Activated T-helper 17 cell treated with anti-CD3 and anti-CD28 coated beads, Interleukin-2, amount 50 U/mL, for 72 hours (primary cell): ENCODE data around the gene SPRN. TPM values are rescaled to one million over a fixed set of nuclear protein-coding genes. Genes with fewer than 3 reads are reported as not detected.
"Not testable (repeated sequence)": the region's sequence is repeated elsewhere in the genome, so short reads cannot be mapped to it uniquely, and the experiment has no call there.

Experiments used
- ATAC-seq: fragments of 150-1000 bp; cut with Tn5 transposase; replicated peaks from 2 replicates; pipeline ENCODE4 v1.10.0; 2021; ENCODE audit warnings: mild to moderate bottlenecking, moderate library complexity
- H3K27ac Mint-ChIP-seq: one replicate; pipeline ENCODE4 v1.8.0; 2022; ENCODE audit warnings: mixed read lengths
- H3K27me3 Mint-ChIP-seq: one replicate; pipeline ENCODE4 v1.8.0; 2022; ENCODE audit warnings: mixed read lengths
- H3K36me3 Mint-ChIP-seq: one replicate; pipeline ENCODE4 v1.8.0; 2022; ENCODE audit warnings: low read depth, mild to moderate bottlenecking, mixed read lengths
- H3K4me1 Mint-ChIP-seq: one replicate; pipeline ENCODE4 v1.8.0; 2022; ENCODE audit warnings: mixed read lengths
- H3K4me3 Mint-ChIP-seq: one replicate; pipeline ENCODE4 v1.8.0; 2022; ENCODE audit warnings: mild to moderate bottlenecking, mixed read lengths
- H3K9me3 Mint-ChIP-seq: one replicate; pipeline ENCODE4 v1.8.0; 2022; ENCODE audit warnings: mixed read lengths
- total RNA-seq, 2 donors: library from RNA; stranded (reverse); gene quantifications; one replicate each; pipeline ENCODE4 v1.2.3, GENCODE V29; 2022

Gene SPRN
- total RNA-seq, 2 donors from 2014 or later = not detected

GRCh38 chr10:133414401-133414800 lies 10.0 kb downstream of the SPRN start:
- not testable (repeated sequence) for H3K27ac Mint-ChIP-seq, ATAC-seq, H3K9me3 Mint-ChIP-seq, H3K4me3 Mint-ChIP-seq, H3K27me3 Mint-ChIP-seq, H3K4me1 Mint-ChIP-seq
- H3K36me3 Mint-ChIP-seq = peaks cover 83% of the 10 kb centered on the region

- Mint-ChIP-seq H3K9me3 (peaks cover 6% of the 10 kb centered on the region), H3K27me3 (no peaks in the 10 kb centered on the region), H3K4me1 (peaks cover 14% of the 10 kb centered on the region), H3K36me3 (peaks cover 90% of the 10 kb centered on the region), H3K27ac (no peak overlapping the region), H3K4me3 (no peak overlapping the region)
- ATAC-seq = no peak
Observed at GRCh38 chr10:133412381-133412711, 12.1 kb downstream of the SPRN start.

- Mint-ChIP-seq H3K9me3 (peaks cover 6% of the 10 kb centered on the region), H3K27me3 (no peaks in the 10 kb centered on the region)
- ATAC-seq = no peak
Observed at GRCh38 chr10:133411523-133412380, 12.7 kb downstream of the SPRN start.

GRCh38 chr10:133405844-133406527 lies 18.4 kb downstream of the SPRN start:
- ATAC-seq = peak; percentile 60
- H3K27me3 Mint-ChIP-seq = no peaks in the 10 kb centered on the region
- H3K4me3 Mint-ChIP-seq = peak overlapping the region; percentile 19
- peaks cover 29% of the 10 kb centered on the region for H3K4me1 Mint-ChIP-seq
- H3K36me3 Mint-ChIP-seq = peaks cover 97% of the 10 kb centered on the region
- no peaks in the 10 kb centered on the region for H3K9me3 Mint-ChIP-seq
- H3K27ac Mint-ChIP-seq = peak overlapping the region; percentile 2

More at GRCh38 chr10:133411523-133412380, 12.7 kb downstream of the SPRN start:
- peaks cover 18% of the 10 kb centered on the region for H3K4me1 Mint-ChIP-seq
- H3K27ac Mint-ChIP-seq = no peak overlapping the region
- peaks cover 96% of the 10 kb centered on the region for H3K36me3 Mint-ChIP-seq
- no peak overlapping the region for H3K4me3 Mint-ChIP-seq

GRCh38 chr10:133405272-133405671 lies 19.2 kb downstream of the SPRN start:
- Mint-ChIP-seq H3K36me3 (peaks cover 97% of the 10 kb centered on the region), H3K4me1 (peaks cover 29% of the 10 kb centered on the region), H3K9me3 (no peaks in the 10 kb centered on the region), H3K27me3 (no peaks in the 10 kb centered on the region), H3K27ac (peak overlapping the region; percentile 2), H3K4me3 (peak overlapping the region; percentile 19)
- ATAC-seq = no peak

- Mint-ChIP-seq H3K4me1 (peaks cover 25% of the 10 kb centered on the region), H3K27me3 (no peaks in the 10 kb centered on the region), H3K36me3 (peaks cover 97% of the 10 kb centered on the region), H3K4me3 (no peak overlapping the region), H3K27ac (no peak overlapping the region), H3K9me3 (no peaks in the 10 kb centered on the region)
- ATAC-seq = no peak
Observed at GRCh38 chr10:133403784-133404183, 20.6 kb downstream of the SPRN start.

- H3K4me1 Mint-ChIP-seq = peaks cover 20% of the 10 kb centered on the region
- no peaks in the 10 kb centered on the region for H3K9me3 Mint-ChIP-seq
- H3K4me3 Mint-ChIP-seq = no peak overlapping the region
- H3K27me3 Mint-ChIP-seq = no peaks in the 10 kb centered on the region
- no peak overlapping the region for H3K27ac Mint-ChIP-seq
- no peak for ATAC-seq
- peaks cover 97% of the 10 kb centered on the region for H3K36me3 Mint-ChIP-seq
Observed at GRCh38 chr10:133403359-133403758, 21.1 kb downstream of the SPRN start.

- ATAC-seq = no peak
- Mint-ChIP-seq H3K27me3 (no peaks in the 10 kb centered on the region), H3K9me3 (no peaks in the 10 kb centered on the region), H3K4me1 (peaks cover 19% of the 10 kb centered on the region), H3K4me3 (no peak overlapping the region), H3K27ac (peak overlapping the region; percentile 52), H3K36me3 (peaks cover 97% of the 10 kb centered on the region)
Observed at GRCh38 chr10:133401981-133402725, 22.3 kb downstream of the SPRN start.

- H3K36me3 Mint-ChIP-seq = peaks cover 97% of the 10 kb centered on the region
- H3K27ac Mint-ChIP-seq = peak overlapping the region; percentile 29
- H3K27me3 Mint-ChIP-seq = no peaks in the 10 kb centered on the region
- peak overlapping the region; percentile 55 for H3K4me3 Mint-ChIP-seq
- H3K4me1 Mint-ChIP-seq = peaks cover 16% of the 10 kb centered on the region
- H3K9me3 Mint-ChIP-seq = no peaks in the 10 kb centered on the region
- ATAC-seq = no peak
Observed at GRCh38 chr10:133401500-133401899, 22.9 kb downstream of the SPRN start.

- H3K4me1 Mint-ChIP-seq = peaks cover 12% of the 10 kb centered on the region
- no peaks in the 10 kb centered on the region for H3K9me3 Mint-ChIP-seq
- H3K27ac Mint-ChIP-seq = peak overlapping the region; percentile 29
- H3K27me3 Mint-ChIP-seq = no peaks in the 10 kb centered on the region
- peak; percentile 78 for ATAC-seq
- peaks cover 99% of the 10 kb centered on the region for H3K36me3 Mint-ChIP-seq
- peak overlapping the region; percentile 55 for H3K4me3 Mint-ChIP-seq
Observed at GRCh38 chr10:133400624-133401424, 23.6 kb downstream of the SPRN start.

- H3K36me3 Mint-ChIP-seq = peaks cover 89% of the 10 kb centered on the region
- H3K9me3 Mint-ChIP-seq = no peaks in the 10 kb centered on the region
- no peak overlapping the region for H3K4me3 Mint-ChIP-seq
- no peaks in the 10 kb centered on the region for H3K27me3 Mint-ChIP-seq
- H3K4me1 Mint-ChIP-seq = peaks cover 7% of the 10 kb centered on the region
- no peak for ATAC-seq
- no peak overlapping the region for H3K27ac Mint-ChIP-seq
Observed at GRCh38 chr10:133399123-133399601, 25.3 kb downstream of the SPRN start.

- H3K27ac Mint-ChIP-seq = no peak overlapping the region
- H3K9me3 Mint-ChIP-seq = no peaks in the 10 kb centered on the region
- peaks cover 7% of the 10 kb centered on the region for H3K4me1 Mint-ChIP-seq
- H3K36me3 Mint-ChIP-seq = peaks cover 77% of the 10 kb centered on the region
- ATAC-seq = no peak
- no peaks in the 10 kb centered on the region for H3K27me3 Mint-ChIP-seq
- H3K4me3 Mint-ChIP-seq = no peak overlapping the region
Observed at GRCh38 chr10:133397938-133398337, 26.5 kb downstream of the SPRN start.

- no peak for ATAC-seq
- Mint-ChIP-seq H3K27me3 (no peaks in the 10 kb centered on the region), H3K4me1 (peaks cover 12% of the 10 kb centered on the region), H3K36me3 (peaks cover 59% of the 10 kb centered on the region), H3K27ac (no peak overlapping the region), H3K9me3 (no peaks in the 10 kb centered on the region), H3K4me3 (peak overlapping the region; percentile 96)
Observed at GRCh38 chr10:133396035-133396624, 28.3 kb downstream of the SPRN start.
